DMS53 treated with DMSO at 0.1 percent for 48 hours (cell line): ENCODE data around the gene CCNI.
A peak's percentile ranks its signal among the peaks of the same experiment; 100 is the strongest.
"Not testable (repeated sequence)": the region's sequence is repeated elsewhere in the genome, so short reads cannot be mapped to it uniquely, and the experiment has no call there.

ENCODE experiments used
- DNase-seq: peaks from one replicate; lab custom pipeline; 2025; ENCODE audit not compliant: unreplicated experiment; lab: John Stamatoyannopoulos, UW

CCNI gene

GRCh38 chr4:77075869-77076799 lies at the start of gene CCNI:
Gene CCNI, minus strand, starts transcription at chr4:77075989. Its CDS starts 9,627 bp downstream, at chr4:77066362.
- peak; percentile 75 for DNase-seq

- no peak for DNase-seq
Measured at GRCh38 chr4:77124576-77124975, 48.8 kb upstream of the CCNI start.

- DNase-seq, result no peak
Measured at GRCh38 chr4:77123411-77123810, 47.6 kb upstream of the CCNI start.

DNA sequence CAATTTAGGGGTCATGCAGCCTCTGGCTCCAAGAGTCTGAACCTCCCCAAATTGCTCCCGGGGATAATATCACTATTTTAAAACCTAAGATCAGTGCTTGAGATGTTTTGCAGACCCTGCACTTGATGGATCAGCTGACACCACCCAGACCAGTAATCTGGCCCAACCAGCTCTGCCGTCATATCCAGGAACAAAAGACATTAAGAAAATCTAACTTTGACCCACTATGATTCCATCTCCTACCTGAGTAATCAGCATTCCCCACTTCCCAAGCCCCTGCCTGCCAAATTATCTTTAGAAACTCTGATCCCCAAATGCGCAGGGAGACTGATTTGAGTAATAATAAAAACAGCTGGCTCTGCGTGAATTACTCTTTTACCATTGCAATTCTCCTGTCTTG lies 46.9 kb upstream of the CCNI start:
- DNase-seq, result no peak

DNA sequence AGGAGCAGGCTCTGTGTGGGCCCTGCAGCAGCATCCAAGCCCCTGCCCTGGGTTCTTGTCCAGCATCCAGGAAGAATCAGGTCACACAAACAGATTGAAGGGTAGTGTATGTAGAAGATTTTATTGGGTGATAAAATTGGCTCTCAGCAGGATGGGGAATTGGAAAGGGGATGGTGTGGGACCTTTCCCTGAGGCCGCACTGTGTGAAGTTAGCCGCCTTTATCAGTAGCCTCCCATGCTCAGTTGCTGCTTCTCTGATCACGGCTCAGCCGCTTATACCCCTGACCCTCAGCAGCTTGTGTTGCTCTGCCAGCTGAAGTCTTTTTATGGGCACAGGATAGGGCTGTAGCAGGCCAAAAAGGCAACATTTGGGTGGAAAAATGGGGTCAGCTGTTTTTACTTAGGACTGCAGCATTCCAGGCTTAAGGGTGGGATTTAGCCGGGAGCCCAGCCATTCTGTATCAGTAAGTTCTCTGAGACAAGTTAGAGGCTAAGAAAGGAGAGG lies 46.0 kb upstream of the CCNI start:
- no peak for DNase-seq

GRCh38 chr4:77120886-77121508 lies 45.2 kb upstream of the CCNI start:
- no peak for DNase-seq

DNA sequence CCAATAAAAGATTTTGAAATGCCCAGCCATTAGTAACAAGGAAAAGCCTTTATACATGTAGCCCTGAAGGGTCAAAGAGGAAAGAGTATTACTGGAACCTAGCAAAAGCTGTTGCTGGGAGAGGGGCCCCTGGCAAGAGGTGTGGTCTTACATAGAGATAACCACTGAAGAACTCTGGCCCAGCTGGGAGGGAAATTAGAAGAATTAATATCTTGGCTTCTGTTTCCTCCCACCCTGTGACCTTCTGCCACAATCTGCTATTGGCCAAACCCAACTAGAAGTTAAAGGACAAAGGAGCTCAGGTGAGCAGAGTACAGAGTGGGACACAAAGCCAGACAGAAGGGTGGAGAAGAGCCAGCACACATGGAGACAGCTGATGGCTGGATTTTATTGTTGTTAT lies 41.9 kb upstream of the CCNI start:
- DNase-seq, result no peak

- DNase-seq, result no peak
Measured at GRCh38 chr4:77113069-77113468, 37.3 kb upstream of the CCNI start.

DNA sequence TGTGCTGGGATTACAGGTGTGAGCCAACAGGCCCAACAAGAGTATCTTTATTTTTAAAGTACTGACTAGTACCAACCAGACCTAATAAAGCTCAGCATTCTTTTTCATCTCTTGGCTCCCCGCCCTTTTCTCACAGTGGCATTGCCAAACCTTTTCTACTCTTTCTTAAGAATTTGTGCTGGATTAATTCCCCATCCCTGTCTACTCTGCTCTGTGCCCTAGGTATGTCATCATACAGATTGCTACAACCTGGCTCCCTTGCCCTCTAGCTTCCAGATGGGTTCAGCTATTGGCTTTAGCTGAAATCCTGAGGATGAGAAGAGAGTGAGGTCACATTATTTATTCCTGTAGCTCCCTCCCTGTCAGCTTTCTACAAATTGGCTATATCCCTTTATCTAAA lies 34.9 kb upstream of the CCNI start:
- DNase-seq, result no peak

DNA sequence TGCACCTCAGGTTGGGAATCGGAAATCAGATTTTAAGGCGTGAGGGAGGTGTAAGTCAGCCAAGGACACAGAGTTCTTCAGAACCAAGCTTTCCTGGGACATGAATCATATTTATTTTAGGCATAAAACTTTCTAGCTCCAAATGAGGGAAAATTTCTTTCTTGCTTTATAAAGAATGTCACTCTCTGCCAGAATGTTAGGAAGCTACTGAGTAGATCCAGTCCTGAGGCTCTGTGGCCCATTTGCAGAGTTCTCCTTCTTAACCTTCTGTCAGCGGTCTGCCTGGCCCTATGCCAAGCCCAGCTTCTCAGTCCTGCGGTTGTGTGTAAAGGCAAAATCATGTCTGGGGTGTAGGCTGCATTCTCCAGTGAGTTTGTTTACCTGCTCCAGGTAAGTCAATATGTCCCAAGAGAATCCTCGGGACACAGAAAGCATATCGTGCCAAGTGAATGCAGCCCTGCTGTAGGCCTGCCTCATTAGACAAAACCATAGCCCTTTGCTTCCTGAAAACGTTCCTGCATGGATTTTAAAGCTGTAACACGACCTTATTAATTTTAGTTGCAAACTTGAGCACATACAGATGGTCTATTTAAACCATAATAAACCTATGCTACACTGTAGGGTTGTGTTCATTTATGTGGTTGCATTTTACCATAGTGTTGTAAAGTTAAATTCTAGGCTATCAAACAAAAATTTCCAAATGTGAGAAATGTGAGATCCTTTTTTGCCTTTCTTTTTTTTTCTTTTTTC lies 29.2 kb upstream of the CCNI start:
- peak; percentile 46 for DNase-seq

DNA sequence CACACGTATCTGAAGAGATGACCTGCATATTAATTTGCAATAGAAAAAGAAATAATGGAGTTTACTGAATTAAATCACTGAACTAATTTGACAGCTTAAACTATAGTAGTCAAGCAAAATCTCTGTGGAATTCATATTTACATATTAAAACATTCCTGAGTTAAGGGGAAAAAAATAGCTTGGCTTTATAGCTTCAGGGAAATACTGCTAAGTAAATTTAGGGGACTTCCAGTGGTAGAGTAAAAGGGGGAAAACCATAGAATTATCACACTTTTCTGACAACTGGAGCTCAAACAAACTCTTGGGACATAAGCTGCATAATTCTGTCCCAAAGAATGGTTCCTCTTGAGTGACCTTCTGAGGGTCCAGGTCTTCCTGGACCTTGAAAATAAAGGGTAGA lies 28.6 kb upstream of the CCNI start:
- no peak for DNase-seq

GRCh38 chr4:77100234-77100633 lies 24.4 kb upstream of the CCNI start:
- DNase-seq, result no peak

GRCh38 chr4:77097611-77098010 lies 21.8 kb upstream of the CCNI start:
- DNase-seq, result no peak

DNA sequence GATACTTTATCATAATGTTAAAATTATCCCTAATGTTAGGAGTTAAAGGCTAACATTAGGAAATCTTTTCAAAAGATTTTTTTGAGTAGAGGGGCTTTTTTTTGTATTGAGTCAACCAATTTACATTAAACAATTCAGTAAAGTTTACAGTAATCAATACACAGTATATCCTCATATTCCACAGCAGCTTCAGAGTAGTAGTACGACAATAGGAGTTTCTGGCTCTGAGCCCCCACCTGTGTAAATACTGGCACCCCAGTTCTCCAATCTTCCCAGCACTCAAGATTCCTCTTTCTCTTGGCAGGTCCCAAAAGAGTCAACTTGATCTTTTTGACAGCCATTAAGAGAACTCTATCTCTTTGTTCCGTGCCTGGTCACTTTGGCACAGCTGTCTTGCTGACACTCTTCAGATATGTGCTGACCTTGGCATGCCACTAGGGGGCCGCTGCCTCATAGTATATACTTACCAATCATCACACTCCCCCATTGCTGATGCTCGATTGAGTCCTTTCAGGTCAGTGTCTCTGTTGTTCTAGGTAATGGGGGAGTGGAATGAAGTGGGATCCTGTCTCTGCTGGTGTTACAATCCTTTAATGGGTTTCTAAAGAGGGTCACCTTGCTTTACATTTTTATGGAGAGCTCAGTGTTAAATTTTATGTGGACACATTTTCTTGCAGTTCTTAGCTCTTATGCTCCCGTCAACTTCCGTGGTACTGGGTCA lies 19.5 kb upstream of the CCNI start:
- peak; percentile 60 for DNase-seq

DNA sequence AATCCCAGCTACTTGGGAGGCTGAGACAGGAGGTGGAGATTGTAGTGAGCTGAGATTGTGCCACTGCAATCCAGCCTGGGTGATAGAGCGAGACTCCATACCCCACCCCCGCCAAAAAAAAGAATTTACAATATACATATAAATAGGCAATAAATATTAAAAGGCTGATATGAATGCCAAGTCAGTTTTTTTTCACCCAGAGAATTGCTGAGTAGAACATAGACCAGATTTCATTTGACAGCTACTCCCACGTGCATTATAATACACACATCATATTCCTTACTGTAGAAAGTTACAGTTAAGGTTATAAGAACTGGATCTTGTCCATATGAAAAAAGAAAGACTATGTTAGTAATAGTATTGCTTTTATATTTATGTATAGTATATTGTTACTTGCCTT lies 18.7 kb upstream of the CCNI start:
- no peak for DNase-seq

- DNase-seq, result no peak
Measured at GRCh38 chr4:77093401-77093800, 17.6 kb upstream of the CCNI start.

GRCh38 chr4:77092975-77093374 lies 17.2 kb upstream of the CCNI start:
- DNase-seq, result no peak

GRCh38 chr4:77089866-77090265 lies 14.1 kb upstream of the CCNI start:
- DNase-seq, result no peak

DNA sequence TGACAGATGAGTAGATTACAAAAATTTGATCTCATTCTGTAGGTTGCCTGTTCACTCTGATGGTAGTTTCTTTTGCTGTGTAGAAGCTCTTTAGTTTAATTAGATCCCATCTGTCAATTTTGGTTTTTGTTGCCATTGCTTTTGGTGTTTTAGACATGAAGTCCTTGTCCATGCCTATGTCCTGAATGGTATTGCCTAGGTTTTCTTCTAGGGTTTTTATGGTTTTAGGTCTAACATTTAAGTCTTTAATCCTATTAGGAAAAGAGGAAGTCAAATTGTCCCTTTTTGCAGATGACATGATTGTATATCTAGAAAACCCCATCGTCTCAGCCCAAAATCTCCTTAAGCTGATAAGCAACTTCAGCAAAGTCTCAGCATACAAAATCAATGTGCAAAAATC lies 11.2 kb upstream of the CCNI start:
- DNase-seq, result not testable (repeated sequence)

DNA sequence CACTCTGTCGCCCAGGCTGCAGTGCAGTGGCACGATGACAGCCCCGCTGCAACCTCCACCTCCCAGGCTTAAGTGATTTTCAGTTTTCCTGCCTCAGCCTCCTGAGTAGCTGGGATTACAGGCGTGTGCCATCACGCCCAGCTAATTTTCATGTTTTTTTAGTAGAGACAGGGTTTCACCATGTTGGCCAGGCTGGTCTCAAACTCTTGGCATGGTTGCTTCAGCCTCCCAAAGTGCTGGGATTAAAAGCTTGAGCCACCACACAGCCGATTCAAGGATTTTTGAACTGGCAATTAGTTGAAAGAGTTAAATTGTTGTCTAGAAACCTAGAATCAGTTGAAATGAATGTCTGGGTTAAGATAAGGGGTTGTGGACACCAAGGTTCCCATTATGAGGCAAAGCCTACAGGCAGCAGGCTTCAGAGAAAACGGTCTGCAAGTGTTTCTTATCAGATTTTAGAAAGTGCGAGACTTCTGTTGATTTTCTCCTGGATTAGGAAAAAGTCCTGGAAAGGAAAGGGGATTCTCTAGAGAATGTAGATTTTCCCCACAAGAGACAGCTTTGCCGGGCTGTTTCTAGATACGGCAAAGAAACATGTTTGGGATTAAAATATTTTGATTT lies 8.3 kb upstream of the CCNI start:
- no peak for DNase-seq
